Panc1 (cell line): Measurements from ENCODE around the gene RANBP17. TPM values are rescaled to one million over a fixed set of nuclear protein-coding genes. Genes with fewer than 3 reads are reported as not detected.
"Not testable (repeated sequence)": the region's sequence is repeated elsewhere in the genome, so short reads cannot be mapped to it uniquely, and the experiment has no call there.

Experiments
- ATAC-seq: fragments of 200-7000 bp; cut with Tn5 transposase; 2 replicates; pipeline ENCODE4 v1.9.1; 2020; ENCODE audit warnings: mild to moderate bottlenecking, moderate library complexity
- BruUV-seq: library from RNA; stranded (reverse); fragments of 400-500 nt; replicated peaks from 2 replicates; lab custom pipeline; 2021; lab: Mats Ljungman, UMichigan
- CTCF ChIA-PET: fragments of 300-600 bp; sonication (Branson Sonifier 250); formaldehyde crosslinking; loops from one replicate; lab custom pipeline; 2022; ENCODE audit warnings: antibody characterized with exemption; lab: Charles Lee
- POLR2A ChIA-PET: fragments of 300-600 bp; sonication (Branson Sonifier 250); formaldehyde crosslinking; loops from one replicate; lab custom pipeline; 2022; ENCODE audit warnings: antibody characterized with exemption; lab: Charles Lee
- DNase-seq: peaks from one replicate; pipeline ENCODE4 v3.0.0-alpha.2; 2010; ENCODE audit warnings: low read depth, low spot score
- H3K27ac ChIP-seq: 2 replicates; pipeline ENCODE4 v1.5.1; 2011; ENCODE audit warnings: mild to moderate bottlenecking, low read length, inconsistent platforms
- H3K27me3 ChIP-seq: fragments of 200-500 bp; sonication (Bioruptor generic); 2 replicates; pipeline ENCODE4 v1.6.0; 2014; ENCODE audit warnings: low read length, inconsistent platforms; ENCODE audit not compliant: control insufficient read depth, insufficient read depth
- H3K36me3 ChIP-seq: fragments of 200-500 bp; sonication (Bioruptor generic); 2 replicates; pipeline ENCODE4 v1.5.1; 2014; ENCODE audit warnings: inconsistent platforms, mild to moderate bottlenecking, low read length, moderate library complexity; ENCODE audit not compliant: control insufficient read depth, insufficient read depth
- H3K4me1 ChIP-seq: 2 replicates; pipeline ENCODE4 v1.5.1; 2011; ENCODE audit warnings: inconsistent platforms, mild to moderate bottlenecking, low read length, moderate library complexity; ENCODE audit not compliant: control insufficient read depth, insufficient read depth
- H3K4me3 ChIP-seq, 2 experiments: 2 replicates each; pipeline ENCODE4 v1.5.1; 2011 to 2012; ENCODE audit warnings: low read depth in 2 of 2, low read length in 2 of 2, mild to moderate bottlenecking in 2 of 2, inconsistent platforms in 1 of 2, moderate library complexity in 1 of 2
- H3K9me3 ChIP-seq: fragments of 200-500 bp; sonication (Bioruptor generic); 2 replicates; pipeline ENCODE4 v1.5.1; 2014; ENCODE audit warnings: low read depth, mild to moderate bottlenecking, inconsistent platforms, low read length, moderate library complexity; ENCODE audit not compliant: control insufficient read depth, insufficient read depth
- CTCF ChIP-seq: fragments of 450-650 bp; IDR thresholded peaks from 2 replicates; pipeline ENCODE4 v1.5.1; 2017; ENCODE audit warnings: mild to moderate bottlenecking
- POLR2AphosphoS5 ChIP-seq: IDR thresholded peaks from 2 replicates; pipeline ENCODE4 v1.6.1; 2012; ENCODE audit warnings: mild to moderate bottlenecking, low read depth, low read length, moderate library complexity
- SIN3A ChIP-seq: IDR thresholded peaks from 2 replicates; pipeline ENCODE4 v1.6.1; 2012; ENCODE audit warnings: low read depth, mild to moderate bottlenecking, low read length, moderate library complexity, borderline replicate concordance; ENCODE audit not compliant: insufficient read depth
- in situ Hi-C: cut with HindIII; loops from 2 replicates; pipeline ENCODE4 v1.10.0; 2016; ENCODE audit warnings: low sequenced_read_pairs, low pct_unique_long_range_greater_than_20kb
- intact Hi-C: fragments of 100-400 bp; cut with micrococcal nuclease; formaldehyde crosslinking; loops from one replicate; pipeline ENCODE4 v1.10.0; 2022; ENCODE audit not compliant: unreplicated experiment
- total RNA-seq: library from RNA; stranded (reverse); gene quantifications from one replicate; pipeline ENCODE4 v1.2.1, GENCODE V29; 2021; ENCODE audit not compliant: unreplicated experiment

Gene RANBP17
- total RNA-seq, 1 experiment from 2014 or later: not detected

- ChIA-PET CTCF (no interaction called here), POLR2A (no interaction called here)
- Histone ChIP-seq H3K27me3 (peaks cover 5% of the 10 kb centered on the region; the same call in 1 of the 2 replicates), H3K4me3 (no peak overlapping the region), H3K36me3 (no peaks in the 10 kb centered on the region), H3K4me1 (no peaks in the 10 kb centered on the region), H3K27ac (no peak overlapping the region), H3K9me3 (no peaks in the 10 kb centered on the region)
- no TSS peak for BruUV-seq
- intact Hi-C loops: no loop called here
- ATAC-seq: no peak
- DNase-seq: no peak
- in situ Hi-C loops: no loop called here
- TF ChIP-seq POLR2AphosphoS5: no peak
These were observed 62.2 kb downstream of the RANBP17 start for GRCh38 chr5:170923910-170924620.

- intact Hi-C loops, H3K27ac ChIP-seq, ATAC-seq, in situ Hi-C loops, H3K4me1 ChIP-seq, H3K9me3 ChIP-seq, DNase-seq, CTCF ChIA-PET, H3K4me3 ChIP-seq, POLR2A ChIA-PET, BruUV-seq, H3K36me3 ChIP-seq, H3K27me3 ChIP-seq: not testable (repeated sequence)
These were observed 73.9 kb downstream of the RANBP17 start for GRCh38 chr5:170935534-170936218.

- TF ChIP-seq CTCF: no peak
- ChIA-PET CTCF (no interaction called here), POLR2A (no interaction called here)
- ATAC-seq: no peak
- no peaks in the 10 kb centered on the region for H3K36me3 ChIP-seq
- H3K4me3 ChIP-seq: no peak overlapping the region
- in situ Hi-C loops (no loop called here), intact Hi-C loops (no loop called here)
- no TSS peak for BruUV-seq
- H3K27ac ChIP-seq: no peak overlapping the region
- no peaks in the 10 kb centered on the region for H3K9me3 ChIP-seq
- no peaks in the 10 kb centered on the region for H3K4me1 ChIP-seq
- H3K27me3 ChIP-seq: no peaks in the 10 kb centered on the region
- no peak for DNase-seq
These were observed 75.3 kb downstream of the RANBP17 start for GRCh38 chr5:170937072-170937471.

- intact Hi-C loops: no loop called here
- Histone ChIP-seq H3K27me3 (no peaks in the 10 kb centered on the region), H3K9me3 (no peaks in the 10 kb centered on the region), H3K27ac (no peak overlapping the region), H3K36me3 (no peaks in the 10 kb centered on the region; the same call in 1 of the 2 replicates), H3K4me3 (no peak overlapping the region), H3K4me1 (no peaks in the 10 kb centered on the region)
- BruUV-seq: no TSS peak
- ATAC-seq (no peak), DNase-seq (no peak)
- in situ Hi-C loops: no loop called here
- ChIA-PET POLR2A (no interaction called here), CTCF (no interaction called here)
- TF ChIP-seq SIN3A: no peak
- no peak for TF ChIP-seq CTCF
- no peak for TF ChIP-seq POLR2AphosphoS5
These were observed 76.1 kb downstream of the RANBP17 start for GRCh38 chr5:170937914-170938313.
